ENCODE results near the gene RFXANK. TPM values are rescaled to one million over a fixed set of nuclear protein-coding genes. Genes with fewer than 3 reads are reported as not detected.

Gene RFXANK
- polyA plus RNA-seq (40.0 and 42.8 TPM in 2 replicates), polyA minus RNA-seq (14.4 and 18.8 TPM in 2 replicates)

GRCh38 chr19:19192078-19192882 lies at the start of gene RFXANK, which contains the start of gene BORCS8:
Gene RFXANK (plus strand): TSS chr19:19192258. CDS start chr19:19193947, 1,689 bp downstream.
Gene BORCS8 (minus strand): TSS chr19:19192152. CDS start chr19:19192117, 35 bp downstream.
- peaks cover 15% of the 10 kb centered on the region for H3K79me2 ChIP-seq (replicated peaks; ENCODE audit: insufficient read depth, low read length)

More at GRCh38 chr19:19192078-19192882, at the start of gene RFXANK, which contains the start of gene BORCS8:
- H4K20me1 ChIP-seq (ENCODE audit: insufficient read depth), result no peaks in the 10 kb centered on the region
- no peaks in the 10 kb centered on the region for H3K9me2 ChIP-seq (ENCODE audit: insufficient read depth, low read length)
- no peaks in the 10 kb centered on the region for H3K27me3 ChIP-seq (ENCODE audit: insufficient read depth, low read depth, low read length)
- H3K9ac ChIP-seq (ENCODE audit: low read length), result peak within 1 kb of the TSS; percentile 86
- peak within 1 kb of the TSS; percentile 77 for H3K4me3 ChIP-seq (ENCODE audit: low read length)
- TF ChIP-seq EP300 (conservative IDR thresholded peaks at IDR 0.05; ENCODE audit: poor library complexity, severe bottlenecking), result peak; percentile 73
- TF ChIP-seq CTCF (IDR thresholded peaks at IDR 0.05; ENCODE audit: poor library complexity, severe bottlenecking), result peak; percentile 55
- TF ChIP-seq MXI1 (conservative IDR thresholded peaks at IDR 0.05; ENCODE audit: poor library complexity, severe bottlenecking), result peak; percentile 76
- TF ChIP-seq EZH2 (IDR thresholded peaks at IDR 0.05; ENCODE audit: borderline replicate concordance, insufficient read depth, low read length, poor library complexity, severe bottlenecking), result no peak
- TF ChIP-seq RAD21 (conservative IDR thresholded peaks at IDR 0.05), result peak; percentile 50
- peak; percentile 80 for TF ChIP-seq POLR2AphosphoS5 (IDR thresholded peaks at IDR 0.05)
- peak; percentile 92 for TF ChIP-seq TAF1 (IDR thresholded peaks at IDR 0.05; ENCODE audit: low read depth)
- peak; percentile 63 for TF ChIP-seq SMC3 (conservative IDR thresholded peaks at IDR 0.05; ENCODE audit: poor library complexity)
- peak; percentile 84 for TF ChIP-seq REST (IDR thresholded peaks at IDR 0.05; ENCODE audit: borderline replicate concordance)
- no peaks in the 10 kb centered on the region for H3K9me3 ChIP-seq (ENCODE audit: low read length)
- no peaks in the 10 kb centered on the region for H3F3A ChIP-seq (ENCODE audit: insufficient read depth, low read length, poor library complexity, severe bottlenecking)
- H3K36me3 ChIP-seq (ENCODE audit: insufficient read depth, low read length), result no peaks in the 10 kb centered on the region
- H3K4me2 ChIP-seq (ENCODE audit: low read length), result peak within 1 kb of the TSS; percentile 65
- peak within 1 kb of the TSS; percentile 94 for H3K27ac ChIP-seq (ENCODE audit: low read length)
- H2AFZ ChIP-seq (ENCODE audit: low read depth, low read length), result peak within 1 kb of the TSS; percentile 80
